Astrocyte of the cerebellum (primary cell): ENCODE measurements around the gene SORT1.
A peak's percentile ranks its signal among the peaks of the same experiment; 100 is the strongest.

Experiments used
- DNase-seq: peaks from one replicate; pipeline ENCODE4 v3.0.0-alpha.2; 2011; ENCODE audit warnings: low read depth
- H3K4me3 ChIP-seq: 2 replicates; pipeline ENCODE4 v1.5.1; 2011; ENCODE audit warnings: mild to moderate bottlenecking, low read depth, low read length, moderate library complexity
- CTCF ChIP-seq: IDR thresholded peaks from 2 replicates; pipeline ENCODE4 v1.5.1; 2012; ENCODE audit warnings: low read length, low read depth, moderate library complexity, mild to moderate bottlenecking; ENCODE audit errors: missing control alignments
- in situ Hi-C: cut with HindIII; loops from 2 replicates; pipeline ENCODE4 v1.10.0; 2017; ENCODE audit warnings: low sequenced_read_pairs

The SORT1 gene

GRCh38 chr1:109279615-109280278, 118.0 kb downstream of the SORT1 start:
- DNase-seq = no peak
- no peak for TF ChIP-seq CTCF
- no peak overlapping the region for H3K4me3 ChIP-seq
- in situ Hi-C loops = loop anchor here (10.0 kb wide), 1 partner anchor 125 kb away; no protein-coding TSS in a partner anchor

GRCh38 chr1:109277434-109278204, 120.1 kb downstream of the SORT1 start:
- TF ChIP-seq CTCF = peak; percentile 92
- no peak overlapping the region for H3K4me3 ChIP-seq
- DNase-seq = no peak
- in situ Hi-C loops = loop anchor here (10.0 kb wide), 1 partner anchor 127 kb away; no protein-coding TSS in a partner anchor

- no peak overlapping the region for H3K4me3 ChIP-seq
- in situ Hi-C loops = loop anchor here (10.0 kb wide), 1 partner anchor 129 kb away; no protein-coding TSS in a partner anchor
- TF ChIP-seq CTCF = no peak
- DNase-seq = peak; percentile 50
Measured at GRCh38 chr1:109275706-109276345, 121.9 kb downstream of the SORT1 start.

GRCh38 chr1:109274533-109275476, 122.9 kb downstream of the SORT1 start:
- no peak overlapping the region for H3K4me3 ChIP-seq
- in situ Hi-C loops = loop anchor here (10.0 kb wide), 1 partner anchor 130 kb away; no protein-coding TSS in a partner anchor
- no peak for DNase-seq
- TF ChIP-seq CTCF = no peak

- no peak overlapping the region for H3K4me3 ChIP-seq
- in situ Hi-C loops = loop anchor here (10.0 kb wide), 1 partner anchor 131 kb away; no protein-coding TSS in a partner anchor
- TF ChIP-seq CTCF = no peak
- DNase-seq = no peak
Measured at GRCh38 chr1:109273570-109274288, 124.0 kb downstream of the SORT1 start.
